Eye (tissue), 1 donor: ENCODE results near the gene LINC01488.

Source experiments
- DNase-seq: peaks from one replicate; pipeline ENCODE4 v3.0.0-alpha.2; 2015

The LINC01488 gene

GRCh38 chr11:69482322-69482721 lies 859 bp downstream of the LINC01488 start:
- no peak for DNase-seq

- DNase-seq = no peak
Measured at GRCh38 chr11:69483170-69483569, 1.7 kb downstream of the LINC01488 start.

- DNase-seq = peak; percentile 82
Measured at GRCh38 chr11:69483691-69484426, 2.4 kb downstream of the LINC01488 start.

- DNase-seq = peak; percentile 36
Measured at GRCh38 chr11:69484427-69485259, 3.2 kb downstream of the LINC01488 start.

GRCh38 chr11:69485337-69486041 lies 4.0 kb downstream of the LINC01488 start:
- no peak for DNase-seq

- DNase-seq = no peak
Measured at GRCh38 chr11:69486056-69486772, 4.8 kb downstream of the LINC01488 start.

- peak; percentile 53 for DNase-seq
Measured at GRCh38 chr11:69486773-69487291, 5.4 kb downstream of the LINC01488 start.

- no peak for DNase-seq
Measured at GRCh38 chr11:69487391-69487790, 5.9 kb downstream of the LINC01488 start.

- no peak for DNase-seq
Measured at GRCh38 chr11:69487849-69488542, 6.5 kb downstream of the LINC01488 start.

GRCh38 chr11:69488543-69488940 lies 7.1 kb downstream of the LINC01488 start:
- no peak for DNase-seq

GRCh38 chr11:69489031-69489745 lies 7.7 kb downstream of the LINC01488 start:
- DNase-seq = peak; percentile 63

- no peak for DNase-seq
Measured at GRCh38 chr11:69489746-69490365, 8.4 kb downstream of the LINC01488 start.

GRCh38 chr11:69490516-69490915 lies 9.1 kb downstream of the LINC01488 start:
- DNase-seq = no peak

- no peak for DNase-seq
Measured at GRCh38 chr11:69491071-69492031, 9.9 kb downstream of the LINC01488 start.

GRCh38 chr11:69492201-69492991 lies 10.9 kb downstream of the LINC01488 start:
- no peak for DNase-seq

GRCh38 chr11:69493931-69494821 lies 12.7 kb downstream of the LINC01488 start:
- DNase-seq = no peak

GRCh38 chr11:69494851-69495250 lies 13.4 kb downstream of the LINC01488 start:
- no peak for DNase-seq
